GM21526 (cell line): ENCODE data around the gene TRMT61B.
A peak's percentile ranks its signal among the peaks of the same experiment; 100 is the strongest.

ENCODE experiments used
- ATAC-seq: cut with Tn5 transposase; IDR thresholded peaks from one replicate; pipeline ENCODE4 v1.9.1; 2021; ENCODE audit warnings: moderate library complexity; ENCODE audit not compliant: unreplicated experiment, low FRiP score

TRMT61B gene

DNA sequence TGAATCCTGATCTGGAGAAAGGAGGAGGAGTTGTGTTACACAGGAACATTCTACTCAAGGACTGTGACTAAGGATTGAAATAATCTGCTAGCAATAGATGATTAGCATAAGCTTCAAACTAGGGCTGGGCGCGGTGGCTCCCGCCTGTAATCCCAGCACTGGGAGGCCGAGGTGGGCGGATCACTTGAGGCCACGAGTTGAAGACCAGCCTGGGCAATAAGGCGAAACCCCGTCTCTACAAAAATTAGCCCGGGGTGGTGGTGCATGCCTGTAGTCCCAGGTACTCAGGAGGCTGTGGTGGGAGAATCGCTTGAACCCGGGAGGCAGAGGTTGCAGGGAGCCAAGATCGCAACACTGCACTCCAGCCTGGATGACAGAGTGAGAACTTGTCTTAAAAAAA, 1.5 kb downstream of the TRMT61B start:
- no peak for ATAC-seq

DNA sequence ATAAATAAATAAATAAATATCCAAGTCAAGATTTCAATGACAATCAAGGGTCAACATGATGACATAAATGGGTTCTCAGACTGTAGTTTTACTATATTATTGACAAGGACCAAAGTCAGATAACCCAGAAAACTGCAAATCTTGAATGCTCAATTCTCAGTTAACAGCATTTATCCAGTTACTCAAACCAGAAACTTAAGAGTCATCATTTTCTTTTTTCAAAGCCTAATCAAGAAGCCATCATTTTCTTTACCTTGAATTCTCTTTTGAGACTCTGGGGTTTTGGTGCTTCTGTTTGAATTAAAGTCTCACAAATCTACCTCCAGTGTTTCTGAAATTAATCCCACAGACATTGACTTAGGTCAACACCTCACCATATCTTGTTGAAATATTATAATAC, 14.1 kb downstream of the TRMT61B start:
- ATAC-seq: no peak

GRCh38 chr2:28855193-28855592, 14.9 kb downstream of the TRMT61B start:
- ATAC-seq: no peak

- ATAC-seq: no peak
Observed at GRCh38 chr2:28842042-28842441, 28.1 kb downstream of the TRMT61B start.

GRCh38 chr2:28838971-28839370, 31.1 kb downstream of the TRMT61B start:
- no peak for ATAC-seq

- no peak for ATAC-seq
Observed at GRCh38 chr2:28835781-28836180, 34.3 kb downstream of the TRMT61B start.

- no peak for ATAC-seq
Observed at GRCh38 chr2:28833740-28834470, 36.2 kb downstream of the TRMT61B start.

- ATAC-seq: no peak
Observed at GRCh38 chr2:28828382-28828781, 41.7 kb downstream of the TRMT61B start.

DNA sequence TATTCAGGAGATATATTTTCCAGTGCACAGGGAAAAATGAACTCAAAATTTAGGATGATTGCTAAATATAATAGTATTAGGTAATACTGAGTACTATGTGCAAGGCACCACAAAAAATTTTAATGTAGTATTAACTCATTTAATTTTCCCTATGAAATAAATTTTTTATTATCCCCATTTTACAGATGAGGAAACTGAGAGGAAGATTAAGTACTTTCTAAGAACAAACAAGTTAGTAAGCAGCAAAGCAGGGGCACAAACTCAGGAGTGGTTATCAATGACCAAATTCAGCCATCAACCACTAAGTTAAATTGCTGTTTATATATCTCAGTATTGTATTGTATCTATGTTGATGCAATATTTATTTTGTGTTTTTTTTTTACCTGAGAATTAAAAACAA, 45.2 kb downstream of the TRMT61B start:
- ATAC-seq: no peak

DNA sequence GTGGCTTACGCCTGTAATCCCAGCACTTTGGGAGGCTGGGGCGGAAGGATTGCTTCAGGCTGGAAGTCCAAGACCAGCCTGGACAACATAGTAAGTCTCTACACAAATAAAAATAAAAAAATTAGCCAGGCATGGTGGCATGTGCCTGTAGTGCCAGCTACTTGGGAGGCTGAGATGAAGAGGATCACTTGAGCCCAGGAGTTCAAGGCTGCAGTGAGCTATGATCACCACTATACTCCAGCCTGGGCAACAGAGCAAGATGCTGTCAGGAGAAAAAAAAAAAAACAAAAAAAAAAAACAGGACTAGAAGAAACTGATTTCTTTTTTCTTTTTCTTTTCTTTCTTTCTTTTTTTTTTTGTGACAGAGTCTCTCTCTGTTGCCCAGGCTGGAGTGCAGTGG, 45.9 kb downstream of the TRMT61B start:
- ATAC-seq: no peak

DNA sequence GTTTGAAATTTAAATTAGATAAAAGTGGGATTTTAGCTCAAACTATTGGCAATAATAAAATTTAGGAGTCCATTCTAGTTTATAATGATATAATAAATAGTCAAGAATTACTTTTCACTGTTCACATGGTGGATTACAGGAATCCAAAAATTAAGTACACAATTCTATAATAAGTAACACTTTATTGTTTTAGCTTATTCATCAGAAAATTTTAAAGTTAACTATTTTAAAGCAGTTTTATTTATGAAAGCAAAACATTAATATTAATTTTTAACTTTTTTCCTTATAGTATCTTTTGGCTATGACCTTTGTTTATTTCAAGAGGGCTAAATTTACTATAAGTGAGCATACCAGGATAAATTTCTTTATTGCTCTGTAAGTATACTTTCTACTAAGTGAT, 48.1 kb downstream of the TRMT61B start:
- ATAC-seq: no peak

DNA sequence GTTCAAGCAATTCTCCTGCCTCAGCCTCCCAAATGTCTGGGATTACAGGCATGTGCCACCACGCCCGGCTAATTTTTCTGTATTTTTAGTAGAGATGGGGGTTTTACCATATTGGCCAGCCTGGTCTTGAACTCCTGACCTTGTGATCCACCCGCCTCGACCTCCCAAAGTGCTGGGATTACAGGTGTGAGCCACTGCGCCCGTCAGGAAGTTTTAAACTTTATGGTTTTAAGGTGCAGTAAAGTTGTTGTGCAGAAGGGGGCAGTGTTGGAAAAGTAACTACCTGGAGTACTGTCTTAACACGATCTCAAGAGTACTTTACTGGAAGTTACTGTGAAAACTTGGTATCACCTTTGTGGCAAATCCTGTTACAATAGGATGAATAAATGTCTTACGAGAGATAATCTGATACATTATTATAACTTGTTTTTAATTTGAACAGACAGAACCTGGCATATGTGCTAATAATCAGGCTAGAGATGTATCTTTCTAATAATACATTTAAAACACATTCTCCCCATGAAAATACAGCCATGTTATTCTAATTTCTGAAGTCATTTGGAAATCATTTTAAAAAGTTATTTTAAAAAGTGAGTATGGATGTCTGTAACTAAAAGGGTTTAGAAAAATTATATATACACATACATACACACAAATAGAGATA, 48.7 kb downstream of the TRMT61B start:
- ATAC-seq: no peak

DNA sequence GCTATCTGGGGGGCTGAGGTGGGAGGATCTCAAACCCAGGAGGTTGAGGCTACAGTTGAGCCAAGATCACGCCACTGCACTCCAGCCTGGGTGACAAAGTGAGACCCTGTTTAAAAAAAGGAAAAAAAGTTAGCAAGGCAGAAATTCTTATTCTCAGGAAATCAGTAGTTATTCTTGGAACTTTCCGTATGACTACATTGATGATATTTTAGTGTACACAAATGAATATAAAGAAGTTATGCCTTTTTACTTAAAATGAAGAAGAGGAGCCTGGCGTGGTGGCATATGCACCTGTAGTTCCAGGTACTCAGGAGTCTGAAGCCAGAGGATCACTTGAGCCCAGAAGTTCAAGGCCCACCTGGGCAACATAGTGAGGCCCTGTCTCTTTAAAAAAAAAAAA, 52.1 kb downstream of the TRMT61B start:
- no peak for ATAC-seq

- peak; percentile 77 for ATAC-seq
Observed at GRCh38 chr2:28810384-28811285, 59.5 kb downstream of the TRMT61B start, which contains the start of gene SPDYA. SPDYA (plus strand) TSS chr2:28810834; CDS start chr2:28816015, 5,181 bp downstream.

- no peak for ATAC-seq
Observed at GRCh38 chr2:28809927-28810326, 60.2 kb downstream of the TRMT61B start.

- ATAC-seq: no peak
Observed at GRCh38 chr2:28802975-28803429, 67.1 kb downstream of the TRMT61B start.

DNA sequence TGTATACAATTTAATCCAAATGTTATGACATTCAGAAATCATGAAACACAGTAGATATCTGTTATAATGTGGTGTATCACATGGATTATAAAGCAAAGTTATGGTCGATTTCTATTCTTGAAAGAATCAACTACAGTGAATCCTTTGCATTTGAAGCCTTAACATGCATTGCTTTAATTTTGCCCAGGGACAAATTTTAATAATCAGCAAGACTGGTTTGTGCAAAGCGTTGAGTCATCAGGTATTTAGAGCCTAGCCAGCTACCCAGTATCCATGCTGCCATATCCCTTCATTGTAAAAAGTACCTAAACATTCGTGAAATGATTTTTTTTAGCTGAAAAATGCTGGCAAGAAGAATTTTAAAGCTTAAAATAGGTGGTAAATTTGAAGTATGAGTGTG, 68.4 kb downstream of the TRMT61B start:
- ATAC-seq: no peak
